Measurements from ENCODE around the gene CABP2. TPM values are rescaled to one million over a fixed set of nuclear protein-coding genes. Genes with fewer than 3 reads are reported as not detected.
"Not testable (repeated sequence)": the region's sequence is repeated elsewhere in the genome, so short reads cannot be mapped to it uniquely, and the experiment has no call there.

The CABP2 gene
- total RNA-seq, 1 donor from 2014 or later: not detected

DNA sequence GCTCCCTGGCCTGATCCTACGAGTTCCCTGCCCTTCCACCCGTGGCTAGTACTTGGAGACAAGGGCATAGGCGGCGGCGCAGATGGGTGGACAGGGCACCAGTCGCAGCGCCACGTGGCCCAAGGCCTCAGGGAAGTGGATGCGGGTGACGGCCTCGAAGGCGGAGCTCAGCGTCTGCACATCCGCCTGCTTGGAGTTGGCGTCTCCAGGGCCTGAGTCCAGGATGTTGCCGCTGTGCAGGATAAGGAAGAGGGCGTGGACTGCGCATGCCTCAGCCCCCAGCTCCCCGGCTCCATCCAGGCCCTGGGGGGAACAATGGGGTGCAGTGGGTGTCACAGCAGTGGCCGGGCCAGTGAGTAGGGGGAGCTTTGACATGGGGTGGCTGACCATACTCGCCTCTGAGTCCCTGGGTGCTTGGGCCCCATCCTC, 24.7 kb downstream of the CABP2 start:
- no peak for DNase-seq (ENCODE audit: low spot score)
- intact Hi-C loops (cut with DNase I): no loop called here

DNA sequence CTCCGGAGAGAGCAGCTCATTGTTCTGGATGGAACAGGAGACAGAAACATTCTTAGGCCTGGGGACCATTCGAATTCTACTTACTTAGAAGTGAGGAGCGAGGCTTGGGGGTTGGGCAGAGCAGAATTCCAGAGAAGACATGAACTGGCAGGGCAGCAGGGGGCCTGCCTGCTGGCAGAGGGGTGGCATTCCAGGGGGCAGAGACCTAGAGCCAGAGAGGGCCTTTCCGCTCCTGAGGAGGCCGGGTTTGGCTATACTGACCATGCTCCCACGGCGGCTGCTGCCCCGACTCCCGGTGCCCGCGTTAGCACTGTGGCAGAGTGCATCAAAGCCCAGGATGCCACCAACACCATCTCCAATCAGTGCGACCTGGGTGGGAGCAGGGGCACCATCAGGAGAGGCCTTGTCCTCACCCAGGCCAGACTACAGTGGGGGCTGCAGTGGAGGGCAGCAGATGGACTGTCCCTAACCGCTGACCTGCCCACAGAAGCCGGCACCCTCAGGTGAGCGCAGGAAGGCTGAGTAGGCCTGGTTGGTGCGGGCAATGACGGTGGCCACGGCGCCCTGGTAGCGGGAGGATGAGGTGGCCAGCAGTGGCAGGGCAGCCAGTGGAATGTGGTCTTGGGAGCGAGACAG, 25.5 kb downstream of the CABP2 start:
- DNase-seq (ENCODE audit: low spot score): no peak
- intact Hi-C loops (cut with DNase I): no loop called here

DNA sequence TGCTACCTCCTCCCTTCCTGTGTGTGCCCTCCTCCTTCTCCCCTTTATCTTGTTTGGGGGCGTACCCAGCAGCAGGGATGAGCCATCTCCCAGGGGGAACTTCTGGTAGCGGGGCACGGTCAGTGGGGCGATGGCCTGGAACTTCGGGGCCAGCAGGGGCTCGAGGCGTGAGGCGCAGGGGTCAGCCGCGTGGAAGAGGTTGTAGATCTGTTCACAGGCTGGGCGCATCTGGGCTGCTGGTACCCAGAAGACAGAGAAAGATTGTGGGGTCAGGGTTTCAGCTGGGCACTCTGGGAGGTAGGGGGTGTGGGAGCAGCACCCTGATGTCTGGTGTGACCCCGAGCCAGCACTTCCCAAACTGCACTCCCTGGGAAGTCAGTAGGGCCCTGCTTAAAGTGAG, 27.1 kb downstream of the CABP2 start:
- no peak for DNase-seq (ENCODE audit: low spot score)
- intact Hi-C loops (cut with DNase I): no loop called here

DNA sequence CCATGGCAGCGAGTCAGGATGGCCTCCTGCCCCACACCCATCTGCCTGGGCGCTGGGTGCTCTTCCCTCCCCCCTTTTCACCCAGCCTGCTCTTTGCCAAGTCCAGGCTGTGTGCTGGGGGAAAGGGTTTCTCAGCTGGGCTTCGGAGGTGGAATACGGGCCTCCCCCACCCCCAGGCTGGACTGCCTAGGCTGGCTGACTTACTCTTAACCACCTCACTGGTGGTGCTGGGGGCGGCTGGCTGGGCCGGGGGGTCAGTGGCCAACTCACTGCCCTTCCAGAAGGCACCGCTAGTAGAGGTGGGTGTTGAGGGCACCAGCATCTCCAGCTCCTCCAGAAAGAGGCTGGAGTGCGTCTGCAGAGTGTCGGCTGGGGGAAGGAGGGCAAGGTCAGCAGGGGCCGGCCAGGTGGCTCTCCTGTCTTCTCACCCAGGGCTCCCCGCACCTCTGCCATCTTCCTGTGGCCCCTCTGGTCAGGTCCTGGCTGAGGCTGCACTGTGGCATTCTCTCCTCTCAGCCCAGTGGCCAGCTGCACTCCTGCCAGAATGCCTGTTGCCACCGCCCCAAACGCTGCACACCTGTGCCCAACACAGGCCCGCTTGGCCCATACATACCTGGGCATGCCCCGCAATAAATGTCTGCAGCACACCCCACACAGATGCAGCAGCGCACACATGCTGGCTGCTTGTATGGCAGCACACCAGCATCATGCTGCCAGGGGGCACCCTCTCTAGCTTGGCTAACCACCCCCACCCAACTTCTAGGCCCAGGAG, 27.8 kb downstream of the CABP2 start:
- intact Hi-C loops (cut with DNase I): no loop called here
- DNase-seq (ENCODE audit: low spot score): no peak

DNA sequence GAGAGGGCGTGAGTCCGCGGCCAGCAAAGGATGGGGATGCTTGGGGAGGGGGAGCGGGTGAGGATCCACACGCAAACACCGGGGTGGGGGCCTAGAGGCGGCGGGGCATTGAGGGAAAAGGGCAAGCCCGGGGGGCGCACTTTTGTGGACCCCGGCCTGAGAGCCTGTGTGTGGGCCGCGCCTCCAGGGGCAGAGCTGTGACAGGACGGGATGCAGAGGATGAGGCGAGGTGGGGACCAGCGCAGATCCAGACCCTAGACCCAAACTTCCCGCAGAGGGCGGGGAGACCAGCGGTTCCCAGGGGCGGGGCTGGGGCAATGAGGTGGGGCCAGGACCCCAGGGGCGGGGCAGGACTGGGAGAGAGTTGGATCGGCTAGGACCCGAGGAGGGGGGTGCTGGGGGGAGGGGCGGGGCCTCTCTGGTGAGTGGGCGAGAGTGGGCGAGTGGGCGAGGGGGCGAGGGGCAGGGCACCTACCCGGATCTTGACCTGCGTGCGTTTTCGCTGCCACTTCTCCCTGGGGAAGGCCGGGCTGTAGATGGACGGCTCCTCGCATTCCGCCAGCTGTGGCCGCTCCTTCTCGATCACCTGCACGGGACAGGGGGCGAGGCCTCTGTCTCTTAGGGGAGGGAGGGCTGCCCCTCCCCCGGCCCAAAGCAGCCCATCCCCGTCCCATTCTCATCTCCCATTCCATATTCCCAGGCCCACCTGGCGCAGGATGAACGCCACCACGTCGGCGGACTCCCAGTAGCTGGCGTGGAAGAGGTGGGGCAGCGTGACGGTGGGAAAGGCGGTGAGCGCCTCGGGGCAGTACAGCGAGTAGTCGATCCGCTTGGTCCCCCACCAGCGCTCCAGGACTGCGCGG, 28.6 kb downstream of the CABP2 start:
- intact Hi-C loops (cut with DNase I): no loop called here
- no peak for DNase-seq (ENCODE audit: low spot score)

DNA sequence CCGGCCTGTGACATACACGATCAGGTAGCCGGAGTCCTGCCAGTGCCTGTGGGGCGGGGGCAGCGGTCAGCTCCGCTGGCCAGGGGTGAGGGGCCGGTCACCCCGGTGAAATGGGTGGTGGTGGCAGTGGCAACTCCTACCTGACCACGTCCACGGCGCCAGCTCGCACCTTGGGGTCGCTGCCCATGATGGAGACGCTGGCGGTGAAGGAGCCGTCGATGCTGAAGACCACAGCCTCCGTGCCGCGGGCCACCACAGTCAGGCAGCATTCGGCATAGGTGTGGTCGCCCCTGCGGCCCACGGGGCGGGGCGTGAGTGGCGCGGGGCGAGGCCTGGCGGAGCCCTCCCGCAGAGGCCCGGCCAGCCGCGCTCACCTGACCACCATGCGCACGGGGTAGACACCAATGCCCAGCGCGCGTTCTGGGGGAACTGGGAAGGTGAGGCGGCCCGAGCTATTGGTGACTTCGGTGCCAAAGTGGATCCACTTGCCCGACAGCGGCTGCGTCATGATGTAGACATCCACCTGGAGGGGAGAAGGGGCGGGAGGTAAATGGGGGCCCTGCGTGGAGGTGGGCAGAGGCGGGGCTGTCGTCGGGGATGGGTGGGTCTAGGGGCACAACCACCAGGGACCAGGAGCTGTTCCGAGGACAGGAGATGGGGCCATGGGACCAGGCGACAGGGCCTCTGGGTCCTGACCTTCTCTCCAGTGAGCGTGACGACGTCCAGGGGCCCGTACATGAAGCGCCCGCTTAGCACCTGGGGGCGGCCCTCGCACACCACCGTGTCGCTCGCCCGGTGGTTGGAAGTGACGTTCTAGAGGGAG, 29.5 kb downstream of the CABP2 start:
- no peak for DNase-seq (ENCODE audit: low spot score)
- intact Hi-C loops (cut with DNase I): no loop called here

DNA sequence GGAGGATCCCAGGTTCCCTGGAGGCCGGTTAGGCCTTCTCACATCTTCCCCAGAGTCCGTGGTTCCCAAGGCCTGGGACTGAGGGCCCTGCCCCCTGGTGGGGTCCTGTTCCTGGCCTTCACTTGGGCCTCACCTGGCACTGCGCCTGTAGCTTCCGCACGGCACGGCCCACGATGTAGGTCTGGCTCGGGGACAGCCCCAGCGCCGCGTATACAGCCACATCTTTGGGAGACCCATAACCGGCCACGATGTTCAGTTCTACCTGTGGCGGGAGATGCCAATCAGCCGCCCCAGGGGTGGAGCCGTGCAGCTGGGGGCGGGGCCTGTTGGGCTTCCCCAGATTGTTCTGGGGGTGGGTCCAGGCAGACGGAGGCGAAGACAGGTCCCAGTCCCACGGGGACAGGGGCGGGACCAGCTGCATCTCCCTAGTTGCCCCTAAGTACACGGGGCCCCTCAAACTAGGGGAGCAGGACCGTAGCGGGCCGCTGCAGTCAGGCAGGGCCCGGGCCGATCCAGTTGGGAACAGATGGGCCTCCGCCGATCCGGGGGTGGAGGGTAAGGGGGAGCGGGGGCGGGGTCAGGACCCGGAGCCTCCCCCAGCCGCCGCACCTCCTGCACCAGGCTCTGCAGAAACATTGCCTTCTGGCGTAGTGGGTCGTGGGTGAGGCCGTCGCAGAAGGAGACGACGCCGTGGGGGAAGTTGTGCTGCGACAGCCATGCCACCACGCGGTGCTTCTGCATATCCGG, 30.3 kb downstream of the CABP2 start:
- intact Hi-C loops (cut with DNase I): no loop called here
- no peak for DNase-seq (ENCODE audit: low spot score)

DNA sequence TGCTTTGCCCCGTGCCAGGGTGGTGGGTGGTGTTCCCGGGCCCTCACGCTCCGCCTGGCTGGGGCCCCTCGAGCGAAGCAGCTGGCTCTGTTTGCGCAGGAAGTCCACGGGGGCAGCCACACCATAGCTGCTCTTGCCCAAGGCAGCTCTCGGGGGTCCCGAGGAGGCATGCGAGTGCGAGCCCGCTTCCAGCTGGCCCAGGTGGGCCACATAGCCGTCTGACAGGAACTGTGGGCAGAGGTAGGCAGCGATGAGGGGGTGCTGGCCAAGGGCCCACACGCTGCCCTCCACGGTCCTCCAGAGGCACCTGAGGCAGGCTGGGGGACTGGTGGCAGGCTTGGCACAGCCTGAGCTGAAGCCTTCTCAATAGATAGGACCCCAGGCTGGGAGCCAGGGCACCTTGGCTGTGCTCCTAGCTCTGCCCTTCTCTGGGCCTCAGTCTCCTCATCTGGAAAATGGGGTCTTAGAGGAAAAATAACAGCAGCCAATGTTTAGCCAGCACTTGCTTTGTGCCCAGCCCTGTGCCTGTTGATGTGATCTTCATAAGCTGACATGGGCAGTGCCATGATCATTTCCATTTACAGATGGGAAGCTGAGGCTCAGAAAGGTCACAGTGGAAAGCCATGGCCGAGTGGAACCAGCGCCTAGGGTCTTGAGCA, 31.0 kb downstream of the CABP2 start:
- intact Hi-C loops (cut with DNase I): no loop called here
- DNase-seq (ENCODE audit: low spot score): no peak

DNA sequence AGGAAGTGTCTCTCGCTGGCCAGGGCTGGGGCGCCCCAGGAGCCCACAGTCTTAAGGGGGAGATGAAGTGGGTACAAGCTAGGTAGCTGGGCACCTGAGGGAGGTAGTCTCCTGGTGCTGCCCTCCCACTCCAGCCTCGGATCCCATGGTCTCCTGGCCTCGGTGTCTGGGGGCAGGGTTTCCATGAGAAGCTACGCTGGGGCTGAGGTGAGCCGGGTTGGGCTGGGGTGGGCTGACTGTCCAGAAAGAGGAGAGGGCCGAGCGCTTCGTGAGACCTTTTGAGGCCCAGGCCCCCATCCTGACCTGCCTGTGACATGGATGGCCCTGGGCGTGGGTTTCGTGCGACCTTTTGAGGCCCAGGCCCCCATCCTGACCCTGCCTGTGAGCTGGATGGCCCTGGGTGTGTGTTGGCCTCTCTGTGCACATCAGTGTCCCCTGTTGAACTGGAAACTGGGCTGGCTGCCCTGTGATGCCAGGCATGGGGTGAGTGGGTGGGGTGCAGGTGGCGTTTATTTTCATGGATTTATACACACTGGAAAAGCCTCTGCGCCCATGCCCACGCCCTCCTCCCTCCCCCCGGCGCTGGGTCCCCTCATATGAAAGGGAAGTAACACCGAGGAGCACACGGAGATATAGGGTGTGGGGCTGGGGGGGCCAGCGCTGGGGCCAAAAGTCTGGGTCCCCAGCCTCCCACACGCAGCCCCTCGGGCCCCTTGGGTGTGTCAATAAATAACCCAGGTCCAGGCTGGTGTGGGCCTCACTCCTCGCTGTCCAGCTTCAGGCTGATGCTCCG, 31.8 kb downstream of the CABP2 start:
- no peak for DNase-seq (ENCODE audit: low spot score)
- intact Hi-C loops (cut with DNase I): no loop called here

DNA sequence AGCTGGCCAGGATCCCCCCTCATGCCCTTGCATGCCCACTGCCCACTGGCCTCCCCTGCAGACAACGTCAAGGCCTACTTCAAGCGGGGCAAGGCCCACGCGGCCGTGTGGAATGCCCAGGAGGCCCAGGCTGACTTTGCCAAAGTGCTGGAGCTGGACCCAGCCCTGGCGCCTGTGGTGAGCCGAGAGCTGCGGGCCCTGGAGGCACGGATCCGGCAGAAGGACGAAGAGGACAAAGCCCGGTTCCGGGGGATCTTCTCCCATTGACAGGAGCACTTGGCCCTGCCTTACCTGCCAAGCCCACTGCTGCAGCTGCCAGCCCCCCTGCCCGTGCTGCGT, 32.5 kb downstream of the CABP2 start:
- no peak for DNase-seq (ENCODE audit: low spot score)
- intact Hi-C loops (cut with DNase I): no loop called here

DNA sequence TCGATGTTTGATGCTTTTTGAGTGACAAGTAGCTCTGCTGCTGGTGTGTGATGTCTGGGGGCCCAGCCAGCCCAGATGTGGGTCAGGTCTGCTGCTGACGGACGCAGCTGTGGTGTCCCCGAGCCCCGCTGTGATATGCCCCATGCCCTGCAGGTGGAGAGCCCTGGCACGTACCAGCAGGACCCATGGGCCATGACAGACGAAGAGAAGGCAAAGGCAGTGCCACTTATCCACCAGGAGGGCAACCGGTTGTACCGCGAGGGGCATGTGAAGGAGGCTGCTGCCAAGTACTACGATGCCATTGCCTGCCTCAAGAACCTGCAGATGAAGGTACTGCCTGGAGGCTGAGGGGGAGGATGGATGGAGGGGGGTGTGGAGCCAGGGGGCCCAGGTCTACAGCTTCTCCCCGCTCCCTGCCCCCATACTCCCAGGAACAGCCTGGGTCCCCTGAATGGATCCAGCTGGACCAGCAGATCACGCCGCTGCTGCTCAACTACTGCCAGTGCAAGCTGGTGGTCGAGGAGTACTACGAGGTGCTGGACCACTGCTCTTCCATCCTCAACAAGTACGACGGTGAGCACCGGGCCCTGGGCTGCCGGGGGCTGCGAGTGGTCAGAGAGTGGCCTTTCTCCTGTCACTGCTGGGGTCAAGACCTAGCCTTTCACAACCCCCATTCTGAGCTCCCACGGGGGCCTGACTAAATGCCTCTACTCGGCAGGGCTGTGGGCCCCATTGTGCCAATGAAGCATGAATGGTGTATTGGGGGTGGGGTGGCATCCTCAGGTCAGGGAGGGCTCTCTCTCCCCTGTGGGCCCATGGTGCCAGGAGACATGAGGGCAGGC, 33.1 kb downstream of the CABP2 start:
- DNase-seq (ENCODE audit: low spot score): no peak
- intact Hi-C loops (cut with DNase I): no loop called here

DNA sequence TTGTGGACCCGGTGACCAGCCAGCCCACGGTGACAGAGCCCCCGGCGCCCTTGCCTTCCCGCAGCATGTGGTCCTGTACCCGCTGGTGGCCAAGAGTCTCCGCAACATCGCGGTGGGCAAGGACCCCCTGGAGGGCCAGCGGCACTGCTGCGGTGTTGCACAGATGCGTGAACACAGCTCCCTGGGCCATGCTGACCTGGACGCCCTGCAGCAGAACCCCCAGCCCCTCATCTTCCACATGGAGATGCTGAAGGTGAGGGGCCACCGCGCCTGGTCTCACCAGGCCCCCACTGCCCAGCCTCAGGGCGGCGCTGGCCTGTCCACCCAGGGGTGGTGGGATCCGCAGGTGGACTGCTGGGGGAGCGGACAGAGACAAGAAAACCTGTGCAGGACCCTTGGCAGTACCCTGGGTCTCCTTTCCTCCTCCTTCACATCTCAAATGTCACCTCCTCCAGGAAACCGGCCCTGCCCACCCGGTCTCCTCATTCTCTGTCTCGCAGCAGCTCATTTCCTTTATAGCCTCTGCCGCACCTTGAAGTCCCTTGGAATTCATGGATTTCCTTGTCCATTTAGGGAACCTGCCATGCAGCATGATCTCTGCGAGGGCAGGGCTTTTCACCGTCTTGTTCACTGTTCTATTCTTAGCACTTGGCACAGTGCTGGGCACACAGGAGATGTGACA, 33.9 kb downstream of the CABP2 start:
- intact Hi-C loops (cut with DNase I): no loop called here
- no peak for DNase-seq (ENCODE audit: low spot score)

DNA sequence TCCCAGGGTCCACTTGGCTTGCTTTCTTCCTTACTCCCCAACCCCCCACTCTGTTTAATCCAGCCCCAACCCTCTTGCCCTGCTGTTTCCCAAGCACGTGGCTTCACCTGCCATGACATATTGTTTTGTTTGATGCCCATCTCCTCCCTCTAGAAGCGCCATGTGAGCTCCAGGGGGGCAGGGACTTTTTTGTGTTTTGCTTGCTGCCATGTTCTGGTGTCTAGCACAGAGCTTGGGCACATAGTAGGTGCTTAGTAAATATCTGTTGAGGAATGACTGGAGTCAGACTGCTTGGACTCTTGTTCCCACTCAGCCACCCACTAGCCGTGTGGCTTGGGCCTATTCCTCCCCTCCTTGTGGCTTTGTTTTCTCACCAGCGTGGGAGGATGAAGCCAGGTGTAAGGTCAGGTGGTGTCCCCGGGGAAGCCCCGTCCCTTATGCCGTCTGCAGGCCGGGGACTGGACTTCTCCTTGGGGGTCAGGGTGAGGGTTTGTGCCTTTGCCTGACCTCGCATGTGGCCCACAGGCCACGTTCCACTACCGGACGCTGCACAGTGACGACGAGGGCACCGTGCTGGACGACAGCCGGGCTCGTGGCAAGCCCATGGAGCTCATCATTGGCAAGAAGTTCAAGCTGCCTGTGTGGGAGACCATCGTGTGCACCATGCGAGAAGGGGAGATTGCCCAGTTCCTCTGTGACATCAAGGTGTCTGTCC, 36.6 kb downstream of the CABP2 start:
- intact Hi-C loops (cut with DNase I): no loop called here
- no peak for DNase-seq (ENCODE audit: low spot score)

DNA sequence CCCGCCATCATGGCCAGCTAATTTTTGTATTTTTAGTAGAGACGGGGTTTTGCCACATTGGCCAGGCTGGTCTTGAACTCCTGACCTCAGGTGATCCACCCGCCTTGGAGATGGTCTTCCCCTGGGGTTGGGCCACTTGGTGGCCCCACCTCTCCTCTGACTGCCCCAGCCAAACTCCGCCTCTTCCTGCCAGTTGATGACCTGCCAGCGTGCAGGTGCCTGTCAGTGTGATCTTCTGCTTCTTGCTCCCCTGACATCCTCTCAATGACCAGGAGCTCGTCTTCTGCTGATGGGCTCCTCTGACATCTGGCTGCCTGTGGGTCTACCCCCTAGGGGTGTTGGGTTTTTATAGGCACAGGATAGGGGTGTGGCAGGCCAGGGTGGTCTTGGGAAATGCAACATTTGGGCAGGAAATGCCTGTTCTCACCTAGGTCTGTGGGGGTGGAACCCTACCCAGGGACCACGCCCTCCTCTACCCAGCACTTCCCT, 37.3 kb downstream of the CABP2 start:
- DNase-seq (ENCODE audit: low spot score); intact Hi-C loops (cut with DNase I): not testable (repeated sequence)

DNA sequence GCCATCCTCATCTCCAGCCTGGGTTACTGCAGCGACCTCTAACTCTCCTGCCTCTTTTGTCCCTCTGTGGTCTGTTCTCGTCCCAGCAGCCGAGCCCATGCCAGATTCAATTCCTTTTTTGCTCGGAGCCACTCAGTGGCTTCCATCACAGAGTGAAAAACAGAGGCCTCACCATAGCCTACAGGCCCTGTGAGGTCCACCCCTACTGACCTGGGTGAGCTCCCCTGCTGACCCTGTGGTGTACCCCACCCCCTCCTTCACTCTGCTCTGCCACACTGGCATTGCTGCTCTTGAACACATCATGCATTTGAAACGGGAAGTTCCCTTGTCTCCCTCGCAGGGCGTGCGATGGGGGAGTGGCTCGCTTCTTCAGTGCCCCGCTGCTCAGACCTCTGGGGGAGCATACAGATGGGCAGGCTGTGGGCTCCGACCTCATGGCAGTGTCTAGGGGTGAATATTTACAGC, 38.4 kb downstream of the CABP2 start:
- DNase-seq (ENCODE audit: low spot score): no peak
- intact Hi-C loops (cut with DNase I): no loop called here
